Panc1 (cell line): Measurements from ENCODE around the gene ADO. TPM values are rescaled to one million over a fixed set of nuclear protein-coding genes. Genes with fewer than 3 reads are reported as not detected.
A peak's percentile ranks its signal among the peaks of the same experiment; 100 is the strongest.

ENCODE experiments used
- ATAC-seq: fragments of 200-7000 bp; cut with Tn5 transposase; 2 replicates; pipeline ENCODE4 v1.9.1; 2020; ENCODE audit warnings: mild to moderate bottlenecking, moderate library complexity
- Bru-seq: library from RNA; stranded (reverse); fragments of 400-500 nt; gene quantifications from one replicate; lab custom pipeline; 2021; lab: Mats Ljungman, UMichigan
- BruChase-seq, 2 experiments: library from RNA; stranded (reverse); fragments of 400-500 nt; gene quantifications; one replicate each; lab custom pipeline; 2021; lab: Mats Ljungman, UMichigan
- BruUV-seq: library from RNA; stranded (reverse); fragments of 400-500 nt; replicated peaks from 2 replicates; lab custom pipeline; 2021; lab: Mats Ljungman, UMichigan
- CTCF ChIA-PET: fragments of 300-600 bp; sonication (Branson Sonifier 250); formaldehyde crosslinking; loops from one replicate; lab custom pipeline; 2022; ENCODE audit warnings: antibody characterized with exemption; lab: Charles Lee
- POLR2A ChIA-PET: fragments of 300-600 bp; sonication (Branson Sonifier 250); formaldehyde crosslinking; loops from one replicate; lab custom pipeline; 2022; ENCODE audit warnings: antibody characterized with exemption; lab: Charles Lee
- DNase-seq: peaks from one replicate; pipeline ENCODE4 v3.0.0-alpha.2; 2010; ENCODE audit warnings: low read depth, low spot score
- H3K27ac ChIP-seq: 2 replicates; pipeline ENCODE4 v1.5.1; 2011; ENCODE audit warnings: mild to moderate bottlenecking, low read length, inconsistent platforms
- H3K27me3 ChIP-seq: fragments of 200-500 bp; sonication (Bioruptor generic); 2 replicates; pipeline ENCODE4 v1.6.0; 2014; ENCODE audit warnings: low read length, inconsistent platforms; ENCODE audit not compliant: control insufficient read depth, insufficient read depth
- H3K36me3 ChIP-seq: fragments of 200-500 bp; sonication (Bioruptor generic); 2 replicates; pipeline ENCODE4 v1.5.1; 2014; ENCODE audit warnings: inconsistent platforms, mild to moderate bottlenecking, low read length, moderate library complexity; ENCODE audit not compliant: control insufficient read depth, insufficient read depth
- H3K4me1 ChIP-seq: 2 replicates; pipeline ENCODE4 v1.5.1; 2011; ENCODE audit warnings: inconsistent platforms, mild to moderate bottlenecking, low read length, moderate library complexity; ENCODE audit not compliant: control insufficient read depth, insufficient read depth
- H3K4me3 ChIP-seq, 2 experiments: 2 replicates each; pipeline ENCODE4 v1.5.1; 2011 to 2012; ENCODE audit warnings: low read depth in 2 of 2, low read length in 2 of 2, mild to moderate bottlenecking in 2 of 2, inconsistent platforms in 1 of 2, moderate library complexity in 1 of 2
- H3K9me3 ChIP-seq: fragments of 200-500 bp; sonication (Bioruptor generic); 2 replicates; pipeline ENCODE4 v1.5.1; 2014; ENCODE audit warnings: low read depth, mild to moderate bottlenecking, inconsistent platforms, low read length, moderate library complexity; ENCODE audit not compliant: control insufficient read depth, insufficient read depth
- POLR2AphosphoS5 ChIP-seq: IDR thresholded peaks from 2 replicates; pipeline ENCODE4 v1.6.1; 2012; ENCODE audit warnings: mild to moderate bottlenecking, low read depth, low read length, moderate library complexity
- SIN3A ChIP-seq: IDR thresholded peaks from 2 replicates; pipeline ENCODE4 v1.6.1; 2012; ENCODE audit warnings: low read depth, mild to moderate bottlenecking, low read length, moderate library complexity, borderline replicate concordance; ENCODE audit not compliant: insufficient read depth
- TCF7L2 ChIP-seq: IDR thresholded peaks from 2 replicates; pipeline ENCODE4 v1.6.1; 2011; ENCODE audit warnings: mild to moderate bottlenecking, low read depth, low read length, inconsistent platforms
- in situ Hi-C: cut with HindIII; loops from 2 replicates; pipeline ENCODE4 v1.10.0; 2016; ENCODE audit warnings: low sequenced_read_pairs, low pct_unique_long_range_greater_than_20kb
- intact Hi-C: fragments of 100-400 bp; cut with micrococcal nuclease; formaldehyde crosslinking; loops from one replicate; pipeline ENCODE4 v1.10.0; 2022; ENCODE audit not compliant: unreplicated experiment
- long read RNA-seq: library from polyadenylated mRNA; unstranded; transcript quantifications from one replicate; pipeline ENCODE4 v2.0.0, GENCODE V29; 2021; ENCODE audit not compliant: unreplicated experiment
- polyA plus RNA-seq: library from polyadenylated mRNA; unstranded; fragments of >200 nt; gene quantifications from one replicate; pipeline ENCODE4 v1.2.1, GENCODE V29; 2012; ENCODE audit warnings: missing spikeins; ENCODE audit not compliant: insufficient read length
- total RNA-seq: library from RNA; stranded (reverse); gene quantifications from one replicate; pipeline ENCODE4 v1.2.1, GENCODE V29; 2021; ENCODE audit not compliant: unreplicated experiment
- TF ChIP-seq, protein P1 (sequence below), 2 experiments: IDR thresholded peaks; 2 replicates each; pipeline ENCODE4 v1.6.1; 2011 to 2012; ENCODE audit warnings: low read depth in 2 of 2, control low read depth in 1 of 2, low read length in 1 of 2, mild to moderate bottlenecking in 1 of 2, moderate library complexity in 1 of 2; ENCODE audit not compliant: insufficient read depth in 1 of 2
- TF ChIP-seq, protein P2 (sequence below): fragments of 450-650 bp; IDR thresholded peaks from 2 replicates; pipeline ENCODE4 v1.5.1; 2017; ENCODE audit warnings: mild to moderate bottlenecking

The ADO gene
- 24.9 TPM for total RNA-seq
- polyA plus RNA-seq, result 20.8 TPM
- percentile 86 among the genes with signal in this experiment for Bru-seq, nascent RNA
- percentile 99 among the genes with signal in this experiment for BruChase-seq, experiment 1, labeled RNA remaining after a 2-hour chase
- BruChase-seq, experiment 2, labeled RNA remaining after a 6-hour chase, result percentile 92 among the genes with signal in this experiment
- long read RNA-seq, transcript ADO-201 (1 exons, 3,627 nt), result major isoform, 38 of 38 reads
- long read RNA-seq, partial matches to known transcripts, result 0 of 38 reads
- long read RNA-seq, other reads (novel, unspliced or antisense), result 0 of 38 reads

- BruUV-seq, result no TSS peak
- peak; percentile 98 for ATAC-seq
- CTCF ChIA-PET, result interaction anchor here (0.7 kb wide), 1 partner anchor 570 kb away, joined by 4 read pairs; no protein-coding TSS in a partner anchor
- Histone ChIP-seq H3K9me3 (peaks cover 5% of the 10 kb centered on the region; the same call in 1 of the 2 replicates), H3K27ac (peak within 1 kb of the TSS; percentile 92), H3K4me3 (peak within 1 kb of the TSS; percentile 80 to 81), H3K27me3 (peaks cover 4% of the 10 kb centered on the region; the same call in 1 of the 2 replicates), H3K36me3 (no peaks in the 10 kb centered on the region), H3K4me1 (peaks cover 13% of the 10 kb centered on the region)
- intact Hi-C loops, result no loop called here
- in situ Hi-C loops, result no loop called here
- TF ChIP-seq, protein P1, sequence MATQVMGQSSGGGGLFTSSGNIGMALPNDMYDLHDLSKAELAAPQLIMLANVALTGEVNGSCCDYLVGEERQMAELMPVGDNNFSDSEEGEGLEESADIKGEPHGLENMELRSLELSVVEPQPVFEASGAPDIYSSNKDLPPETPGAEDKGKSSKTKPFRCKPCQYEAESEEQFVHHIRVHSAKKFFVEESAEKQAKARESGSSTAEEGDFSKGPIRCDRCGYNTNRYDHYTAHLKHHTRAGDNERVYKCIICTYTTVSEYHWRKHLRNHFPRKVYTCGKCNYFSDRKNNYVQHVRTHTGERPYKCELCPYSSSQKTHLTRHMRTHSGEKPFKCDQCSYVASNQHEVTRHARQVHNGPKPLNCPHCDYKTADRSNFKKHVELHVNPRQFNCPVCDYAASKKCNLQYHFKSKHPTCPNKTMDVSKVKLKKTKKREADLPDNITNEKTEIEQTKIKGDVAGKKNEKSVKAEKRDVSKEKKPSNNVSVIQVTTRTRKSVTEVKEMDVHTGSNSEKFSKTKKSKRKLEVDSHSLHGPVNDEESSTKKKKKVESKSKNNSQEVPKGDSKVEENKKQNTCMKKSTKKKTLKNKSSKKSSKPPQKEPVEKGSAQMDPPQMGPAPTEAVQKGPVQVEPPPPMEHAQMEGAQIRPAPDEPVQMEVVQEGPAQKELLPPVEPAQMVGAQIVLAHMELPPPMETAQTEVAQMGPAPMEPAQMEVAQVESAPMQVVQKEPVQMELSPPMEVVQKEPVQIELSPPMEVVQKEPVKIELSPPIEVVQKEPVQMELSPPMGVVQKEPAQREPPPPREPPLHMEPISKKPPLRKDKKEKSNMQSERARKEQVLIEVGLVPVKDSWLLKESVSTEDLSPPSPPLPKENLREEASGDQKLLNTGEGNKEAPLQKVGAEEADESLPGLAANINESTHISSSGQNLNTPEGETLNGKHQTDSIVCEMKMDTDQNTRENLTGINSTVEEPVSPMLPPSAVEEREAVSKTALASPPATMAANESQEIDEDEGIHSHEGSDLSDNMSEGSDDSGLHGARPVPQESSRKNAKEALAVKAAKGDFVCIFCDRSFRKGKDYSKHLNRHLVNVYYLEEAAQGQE (IDR thresholded peaks at IDR 0.05; ENCODE audit: insufficient read depth in 1 of 2, low read depth in 2 of 2, low read length in 1 of 2), result no peak
- TF ChIP-seq, protein P2, sequence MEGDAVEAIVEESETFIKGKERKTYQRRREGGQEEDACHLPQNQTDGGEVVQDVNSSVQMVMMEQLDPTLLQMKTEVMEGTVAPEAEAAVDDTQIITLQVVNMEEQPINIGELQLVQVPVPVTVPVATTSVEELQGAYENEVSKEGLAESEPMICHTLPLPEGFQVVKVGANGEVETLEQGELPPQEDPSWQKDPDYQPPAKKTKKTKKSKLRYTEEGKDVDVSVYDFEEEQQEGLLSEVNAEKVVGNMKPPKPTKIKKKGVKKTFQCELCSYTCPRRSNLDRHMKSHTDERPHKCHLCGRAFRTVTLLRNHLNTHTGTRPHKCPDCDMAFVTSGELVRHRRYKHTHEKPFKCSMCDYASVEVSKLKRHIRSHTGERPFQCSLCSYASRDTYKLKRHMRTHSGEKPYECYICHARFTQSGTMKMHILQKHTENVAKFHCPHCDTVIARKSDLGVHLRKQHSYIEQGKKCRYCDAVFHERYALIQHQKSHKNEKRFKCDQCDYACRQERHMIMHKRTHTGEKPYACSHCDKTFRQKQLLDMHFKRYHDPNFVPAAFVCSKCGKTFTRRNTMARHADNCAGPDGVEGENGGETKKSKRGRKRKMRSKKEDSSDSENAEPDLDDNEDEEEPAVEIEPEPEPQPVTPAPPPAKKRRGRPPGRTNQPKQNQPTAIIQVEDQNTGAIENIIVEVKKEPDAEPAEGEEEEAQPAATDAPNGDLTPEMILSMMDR, result no peak
- peak; percentile 59; the same call in 1 of the 2 replicates for TF ChIP-seq TCF7L2
- TF ChIP-seq SIN3A, result no peak; the same call in 1 of the 2 replicates
- TF ChIP-seq POLR2AphosphoS5, result peak; percentile 68
- peak; percentile 71 for DNase-seq
- POLR2A ChIA-PET, result interaction anchor here (0.6 to 0.7 kb wide), 2 partner anchors 156 to 275 kb away, joined by 3 to 10 read pairs; no protein-coding TSS in a partner anchor
These were observed at the start of gene ADO for GRCh38 chr10:62804356-62805230. ADO (plus strand) TSS chr10:62804720; CDS start chr10:62805060, 340 bp downstream.

DNA sequence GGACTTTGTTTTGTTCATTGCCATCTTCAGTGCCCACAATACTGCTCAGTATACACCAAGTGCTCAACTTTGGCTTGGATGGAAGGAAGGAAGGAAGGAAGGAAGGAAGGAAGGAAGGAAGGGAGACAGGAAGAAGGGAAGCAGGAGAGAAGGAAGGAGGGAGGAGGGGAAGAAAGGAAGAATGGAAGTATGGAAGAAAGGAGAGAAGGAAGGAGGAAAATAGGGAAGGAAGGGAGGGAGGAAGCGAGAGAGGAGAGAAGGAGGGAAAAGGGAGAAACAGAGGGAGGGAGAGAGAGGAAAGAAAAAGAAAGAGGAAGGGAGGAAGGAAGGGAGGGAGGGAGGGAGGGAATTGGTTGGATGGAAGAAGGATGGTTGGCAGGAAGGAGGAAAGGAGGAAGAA is 49.6 kb upstream of the ADO start:
- H3K27ac ChIP-seq, result no peak overlapping the region
- TF ChIP-seq, protein P1 (IDR thresholded peaks at IDR 0.05; ENCODE audit: insufficient read depth in 1 of 2, low read depth in 2 of 2, low read length in 1 of 2), result no peak
- no peak for TF ChIP-seq SIN3A
- no peak for TF ChIP-seq TCF7L2
- TF ChIP-seq, protein P2, result no peak
- no peak for TF ChIP-seq POLR2AphosphoS5
- CTCF ChIA-PET, result no interaction called here
- no peaks in the 10 kb centered on the region for H3K4me1 ChIP-seq
- no peak overlapping the region for H3K4me3 ChIP-seq
- ATAC-seq (no peak), DNase-seq (no peak)
- peaks cover 12% of the 10 kb centered on the region for H3K27me3 ChIP-seq
- no peaks in the 10 kb centered on the region for H3K9me3 ChIP-seq
- intact Hi-C loops (no loop called here), in situ Hi-C loops (no loop called here)
- POLR2A ChIA-PET, result no interaction called here
- no TSS peak for BruUV-seq
- no peaks in the 10 kb centered on the region for H3K36me3 ChIP-seq
